Activated naive CD4-positive, alpha-beta T cell treated with Interleukin-2 at 50 U/mL for 16 hours (primary cell): ENCODE measurements around the gene SOS2.

Experiments
- DNase-seq: peaks from one replicate; pipeline ENCODE4 v3.0.0-alpha.2; 2020

The SOS2 gene

GRCh38 chr14:50231475-50232275 is at the start of gene SOS2:
Gene SOS2 (minus strand): TSS chr14:50231578. CDS start chr14:50231283, 295 bp downstream.
- DNase-seq: peak; percentile 83

GRCh38 chr14:50272498-50272897 is 41.1 kb upstream of the SOS2 start:
- no peak for DNase-seq

GRCh38 chr14:50270932-50271331 is 39.6 kb upstream of the SOS2 start:
- DNase-seq: no peak

- no peak for DNase-seq
These were observed 33.7 kb upstream of the SOS2 start for GRCh38 chr14:50265029-50265428.

GRCh38 chr14:50263321-50263720 is 31.9 kb upstream of the SOS2 start:
- DNase-seq: no peak

- no peak for DNase-seq
These were observed 31.5 kb upstream of the SOS2 start for GRCh38 chr14:50262865-50263264.

- DNase-seq: peak; percentile 7
These were observed 29.1 kb upstream of the SOS2 start for GRCh38 chr14:50260511-50260910.

- DNase-seq: no peak
These were observed 28.7 kb upstream of the SOS2 start for GRCh38 chr14:50260072-50260471.

- DNase-seq: no peak
These were observed 26.4 kb upstream of the SOS2 start for GRCh38 chr14:50257732-50258131.

GRCh38 chr14:50254248-50254647 is 22.9 kb upstream of the SOS2 start:
- DNase-seq: no peak

GRCh38 chr14:50249136-50249775 is 17.9 kb upstream of the SOS2 start:
- DNase-seq: no peak

GRCh38 chr14:50247245-50247644 is 15.9 kb upstream of the SOS2 start:
- no peak for DNase-seq

- no peak for DNase-seq
These were observed 11.4 kb upstream of the SOS2 start for GRCh38 chr14:50242566-50243310.

GRCh38 chr14:50242096-50242495 is 10.7 kb upstream of the SOS2 start:
- no peak for DNase-seq

- no peak for DNase-seq
These were observed 6.0 kb upstream of the SOS2 start for GRCh38 chr14:50237427-50237826.

GRCh38 chr14:50233951-50234250 is 2.5 kb upstream of the SOS2 start:
- no peak for DNase-seq

GRCh38 chr14:50233166-50233950 is 2.0 kb upstream of the SOS2 start:
- DNase-seq: peak; percentile 49

- no peak for DNase-seq
These were observed 881 bp upstream of the SOS2 start for GRCh38 chr14:50232276-50232642.

GRCh38 chr14:50230701-50231474 is 490 bp downstream of the SOS2 start:
- peak; percentile 43 for DNase-seq

GRCh38 chr14:50230401-50230700 is 1.0 kb downstream of the SOS2 start:
- no peak for DNase-seq

GRCh38 chr14:50229681-50230080 is 1.7 kb downstream of the SOS2 start:
- DNase-seq: no peak

GRCh38 chr14:50228313-50228712 is 3.1 kb downstream of the SOS2 start:
- DNase-seq: no peak

- no peak for DNase-seq
These were observed 5.4 kb downstream of the SOS2 start for GRCh38 chr14:50225974-50226297.
